Measurements from ENCODE around the gene BST2.

DNA sequence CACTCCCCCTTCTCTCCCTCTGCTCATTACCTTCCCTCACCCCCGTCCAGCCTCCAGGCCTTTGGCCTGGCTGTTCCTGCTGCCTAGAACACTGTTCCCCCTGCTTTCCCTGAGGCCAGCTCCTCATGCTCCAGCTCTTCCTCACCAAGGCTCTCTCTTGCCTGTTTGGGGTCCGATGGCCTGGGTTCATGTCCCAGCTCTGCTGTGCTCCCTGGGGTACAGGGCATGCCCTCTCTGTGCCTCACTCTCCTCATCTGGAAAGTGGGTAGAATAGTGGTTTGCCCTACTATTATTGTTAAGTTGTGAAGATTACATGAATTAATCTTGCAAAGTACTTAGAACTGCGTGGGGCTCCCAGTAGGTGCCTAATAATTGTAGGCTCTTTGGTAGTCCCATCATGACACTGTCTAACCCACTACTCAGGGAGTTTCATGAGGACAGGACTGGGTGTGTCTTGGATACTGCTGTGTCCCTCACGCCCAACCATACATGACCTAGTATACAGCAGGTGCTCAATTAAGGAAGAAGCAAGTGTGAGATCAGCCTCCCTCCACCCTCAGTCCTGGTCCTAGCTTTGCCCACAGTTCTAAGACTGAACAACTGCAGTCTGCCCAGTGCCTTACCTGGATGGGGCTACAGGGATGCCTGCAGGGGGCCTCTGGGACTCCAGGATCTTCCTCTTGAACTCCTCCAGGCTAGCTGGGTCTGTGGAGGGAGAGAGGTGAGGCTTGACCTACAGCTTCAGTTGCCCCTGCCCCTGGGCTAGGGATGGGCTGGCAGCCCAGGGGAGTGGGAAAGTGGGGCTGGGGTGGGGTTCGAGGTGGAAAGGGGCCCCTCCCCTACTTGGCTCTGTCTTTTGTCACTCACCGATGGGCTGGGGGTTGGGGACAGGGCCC, 45.3 kb downstream of the BST2 start:
- TF ChIP-seq, protein P1, sequence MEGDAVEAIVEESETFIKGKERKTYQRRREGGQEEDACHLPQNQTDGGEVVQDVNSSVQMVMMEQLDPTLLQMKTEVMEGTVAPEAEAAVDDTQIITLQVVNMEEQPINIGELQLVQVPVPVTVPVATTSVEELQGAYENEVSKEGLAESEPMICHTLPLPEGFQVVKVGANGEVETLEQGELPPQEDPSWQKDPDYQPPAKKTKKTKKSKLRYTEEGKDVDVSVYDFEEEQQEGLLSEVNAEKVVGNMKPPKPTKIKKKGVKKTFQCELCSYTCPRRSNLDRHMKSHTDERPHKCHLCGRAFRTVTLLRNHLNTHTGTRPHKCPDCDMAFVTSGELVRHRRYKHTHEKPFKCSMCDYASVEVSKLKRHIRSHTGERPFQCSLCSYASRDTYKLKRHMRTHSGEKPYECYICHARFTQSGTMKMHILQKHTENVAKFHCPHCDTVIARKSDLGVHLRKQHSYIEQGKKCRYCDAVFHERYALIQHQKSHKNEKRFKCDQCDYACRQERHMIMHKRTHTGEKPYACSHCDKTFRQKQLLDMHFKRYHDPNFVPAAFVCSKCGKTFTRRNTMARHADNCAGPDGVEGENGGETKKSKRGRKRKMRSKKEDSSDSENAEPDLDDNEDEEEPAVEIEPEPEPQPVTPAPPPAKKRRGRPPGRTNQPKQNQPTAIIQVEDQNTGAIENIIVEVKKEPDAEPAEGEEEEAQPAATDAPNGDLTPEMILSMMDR (IDR thresholded peaks at IDR 0.05; ENCODE audit: low read length), result no peak
- TF ChIP-seq EZH2 (optimal IDR thresholded peaks at IDR 0.05; ENCODE audit: low read depth, low read length), result no peak
